Neutrophil (primary cell): ENCODE results near the gene TUBE1.

ENCODE experiments used
- H3K27ac ChIP-seq: fragments of 200-600 bp; sonication (generic); 2 replicates; pipeline ENCODE4 v1.5.1; 2016; ENCODE audit warnings: mild to moderate bottlenecking, moderate library complexity
- H3K27me3 ChIP-seq: fragments of 200-600 bp; sonication (generic); 2 replicates; pipeline ENCODE4 v1.6.0; 2016; ENCODE audit warnings: mild to moderate bottlenecking
- H3K36me3 ChIP-seq: fragments of 200-600 bp; sonication (generic); 2 replicates; pipeline ENCODE4 v1.5.1; 2017
- H3K4me1 ChIP-seq, 2 experiments: fragments of 200-600 bp in 1 of 2; sonication (generic) in 1 of 2; 1 replicate in 1 of 2; 2 replicates in 1 of 2; pipeline versions ENCODE4 v1.5.1 to v1.6.1; 2013 to 2016; ENCODE audit warnings: low read depth in 1 of 2, low read length in 1 of 2, mild to moderate bottlenecking in 1 of 2, moderate library complexity in 1 of 2; ENCODE audit not compliant: control insufficient read depth in 1 of 2, insufficient read depth in 1 of 2
- H3K4me3 ChIP-seq, 2 experiments: fragments of 200-600 bp in 1 of 2; sonication (generic) in 1 of 2; 1 replicate in 1 of 2; 2 replicates in 1 of 2; pipeline ENCODE4 v1.5.1; 2013 to 2016; ENCODE audit warnings: low read depth in 1 of 2, low read length in 1 of 2, mild to moderate bottlenecking in 1 of 2, moderate library complexity in 1 of 2
- H3K9me3 ChIP-seq: fragments of 200-600 bp; sonication (generic); 2 replicates; pipeline ENCODE4 v1.5.1; 2016
- TF ChIP-seq, protein P1 (sequence below): fragments of 200-600 bp; sonication (generic); IDR thresholded peaks from 2 replicates; pipeline ENCODE4 v1.5.1; 2016; ENCODE audit warnings: antibody characterized with exemption

TUBE1 gene

GRCh38 chr6:112032728-112033127 is 54.6 kb downstream of the TUBE1 start:
- no peaks in the 10 kb centered on the region for H3K9me3 ChIP-seq
- H3K4me1 ChIP-seq = no peaks in the 10 kb centered on the region
- H3K27ac ChIP-seq = no peak overlapping the region
- no peak overlapping the region for H3K4me3 ChIP-seq
- TF ChIP-seq, protein P1, sequence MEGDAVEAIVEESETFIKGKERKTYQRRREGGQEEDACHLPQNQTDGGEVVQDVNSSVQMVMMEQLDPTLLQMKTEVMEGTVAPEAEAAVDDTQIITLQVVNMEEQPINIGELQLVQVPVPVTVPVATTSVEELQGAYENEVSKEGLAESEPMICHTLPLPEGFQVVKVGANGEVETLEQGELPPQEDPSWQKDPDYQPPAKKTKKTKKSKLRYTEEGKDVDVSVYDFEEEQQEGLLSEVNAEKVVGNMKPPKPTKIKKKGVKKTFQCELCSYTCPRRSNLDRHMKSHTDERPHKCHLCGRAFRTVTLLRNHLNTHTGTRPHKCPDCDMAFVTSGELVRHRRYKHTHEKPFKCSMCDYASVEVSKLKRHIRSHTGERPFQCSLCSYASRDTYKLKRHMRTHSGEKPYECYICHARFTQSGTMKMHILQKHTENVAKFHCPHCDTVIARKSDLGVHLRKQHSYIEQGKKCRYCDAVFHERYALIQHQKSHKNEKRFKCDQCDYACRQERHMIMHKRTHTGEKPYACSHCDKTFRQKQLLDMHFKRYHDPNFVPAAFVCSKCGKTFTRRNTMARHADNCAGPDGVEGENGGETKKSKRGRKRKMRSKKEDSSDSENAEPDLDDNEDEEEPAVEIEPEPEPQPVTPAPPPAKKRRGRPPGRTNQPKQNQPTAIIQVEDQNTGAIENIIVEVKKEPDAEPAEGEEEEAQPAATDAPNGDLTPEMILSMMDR = no peak
- H3K36me3 ChIP-seq = no peaks in the 10 kb centered on the region
- no peaks in the 10 kb centered on the region for H3K27me3 ChIP-seq

- Histone ChIP-seq H3K4me3 (no peak overlapping the region), H3K4me1 (no peaks in the 10 kb centered on the region), H3K27ac (no peak overlapping the region), H3K36me3 (no peaks in the 10 kb centered on the region), H3K27me3 (no peaks in the 10 kb centered on the region), H3K9me3 (no peaks in the 10 kb centered on the region)
- TF ChIP-seq, protein P1 = no peak
Observed at GRCh38 chr6:112031960-112032359, 55.3 kb downstream of the TUBE1 start.

- no peaks in the 10 kb centered on the region for H3K36me3 ChIP-seq
- no peaks in the 10 kb centered on the region for H3K9me3 ChIP-seq
Observed at GRCh38 chr6:112030961-112031660, 56.2 kb downstream of the TUBE1 start.

DNA sequence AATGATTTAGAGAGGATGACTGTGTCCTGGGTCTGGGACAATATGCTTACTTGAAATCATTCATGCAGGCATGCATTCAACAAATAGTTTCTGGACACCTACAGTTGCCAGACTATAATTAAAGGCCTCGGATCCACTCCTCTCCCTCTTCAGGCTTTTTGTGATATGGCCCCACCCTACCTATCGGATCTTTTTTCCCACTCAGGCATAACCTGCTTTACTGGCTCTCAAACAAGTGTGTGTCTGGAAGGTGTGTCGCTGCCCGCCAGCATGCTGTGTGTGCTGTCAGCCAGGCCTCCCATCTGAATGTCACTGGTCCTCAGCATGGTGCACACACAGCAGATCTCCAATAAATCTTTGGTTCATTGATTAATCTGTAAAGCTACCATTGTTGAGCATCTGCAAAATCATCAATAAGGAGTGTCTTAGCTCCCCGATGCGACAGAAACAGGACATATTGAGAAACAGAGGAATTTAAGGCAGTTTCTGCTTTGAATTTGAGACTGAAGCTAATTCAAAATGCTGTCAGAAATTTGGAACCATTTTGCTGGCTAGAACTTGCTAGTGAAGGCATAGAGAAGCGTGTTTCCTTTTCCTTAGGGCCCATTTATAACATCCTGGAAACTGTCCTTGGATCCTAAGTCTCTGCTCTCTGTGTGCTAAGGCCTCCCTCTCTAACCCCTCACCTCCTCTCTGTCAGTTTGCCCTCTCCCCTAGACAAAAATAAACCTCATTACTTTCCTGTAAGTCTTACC is 56.9 kb downstream of the TUBE1 start:
- TF ChIP-seq, protein P1 = no peak
- H3K36me3 ChIP-seq = no peaks in the 10 kb centered on the region
- H3K4me3 ChIP-seq = no peak overlapping the region
- H3K27ac ChIP-seq = no peak overlapping the region
- H3K27me3 ChIP-seq = no peaks in the 10 kb centered on the region
- H3K9me3 ChIP-seq = no peaks in the 10 kb centered on the region
- H3K4me1 ChIP-seq = no peaks in the 10 kb centered on the region

More at GRCh38 chr6:112030961-112031660, 56.2 kb downstream of the TUBE1 start:
- no peak overlapping the region for H3K4me3 ChIP-seq
- no peak overlapping the region for H3K27ac ChIP-seq
- TF ChIP-seq, protein P1 = no peak
- no peaks in the 10 kb centered on the region for H3K27me3 ChIP-seq
- no peaks in the 10 kb centered on the region for H3K4me1 ChIP-seq

GRCh38 chr6:112029045-112029822 is 58.0 kb downstream of the TUBE1 start:
- H3K36me3 ChIP-seq = no peaks in the 10 kb centered on the region
- TF ChIP-seq, protein P1 = peak; percentile 38
- H3K27me3 ChIP-seq = no peaks in the 10 kb centered on the region
- no peaks in the 10 kb centered on the region for H3K4me1 ChIP-seq
- H3K4me3 ChIP-seq = no peak overlapping the region
- H3K9me3 ChIP-seq = no peaks in the 10 kb centered on the region
- no peak overlapping the region for H3K27ac ChIP-seq
